OCI-LY1 (cell line): ENCODE results near the gene DENND4B.

Experiments
- H2AFZ ChIP-seq: fragments of 200-600 bp; sonication (generic), shearing (Covaris generic); 2 replicates; pipeline ENCODE4 v1.6.0; 2014; ENCODE audit warnings: antibody characterized with exemption, mild to moderate bottlenecking, low read length
- H3F3A ChIP-seq: fragments of 200-600 bp; sonication (generic), shearing (Covaris generic); 2 replicates; pipeline ENCODE4 v1.6.0; 2014; ENCODE audit warnings: mild to moderate bottlenecking, antibody characterized with exemption, low read length, moderate library complexity; ENCODE audit not compliant: insufficient read depth
- H3K27ac ChIP-seq: fragments of 200-600 bp; sonication (generic); 2 replicates; pipeline ENCODE4 v1.5.1; 2014; ENCODE audit warnings: low read length, mixed run types, mild to moderate bottlenecking, low read depth; ENCODE audit not compliant: poor library complexity, severe bottlenecking
- H3K27me3 ChIP-seq: fragments of 200-600 bp; sonication (generic); 2 replicates; pipeline ENCODE4 v1.6.0; 2014; ENCODE audit warnings: antibody characterized with exemption, mild to moderate bottlenecking, low read length, moderate library complexity; ENCODE audit not compliant: insufficient read depth
- H3K36me3 ChIP-seq: fragments of 200-600 bp; sonication (generic); 2 replicates; pipeline ENCODE4 v1.6.1; 2014; ENCODE audit warnings: mild to moderate bottlenecking, antibody characterized with exemption, low read length, moderate library complexity, mixed read lengths; ENCODE audit not compliant: insufficient read depth
- H3K4me1 ChIP-seq: fragments of 200-600 bp; sonication (generic); 2 replicates; pipeline ENCODE4 v1.5.1; 2014; ENCODE audit warnings: mild to moderate bottlenecking, low read length, moderate library complexity; ENCODE audit not compliant: insufficient read depth, severe bottlenecking
- H3K4me2 ChIP-seq: fragments of 200-600 bp; sonication (generic), shearing (Covaris generic); 2 replicates; pipeline ENCODE4 v1.6.1; 2014; ENCODE audit warnings: low read length
- H3K4me3 ChIP-seq: fragments of 200-600 bp; sonication (generic); 2 replicates; pipeline ENCODE4 v1.5.1; 2014; ENCODE audit warnings: low read length, low read depth, mild to moderate bottlenecking, mixed read lengths; ENCODE audit not compliant: poor library complexity, severe bottlenecking
- H3K79me2 ChIP-seq: fragments of 200-600 bp; shearing (Covaris generic); 2 replicates; pipeline ENCODE4 v1.6.1; 2016; ENCODE audit warnings: mixed run types, low read length, mixed read lengths; ENCODE audit not compliant: insufficient read depth
- H3K9ac ChIP-seq: fragments of 200-600 bp; sonication (generic), shearing (Covaris generic); 2 replicates; pipeline ENCODE4 v1.6.1; 2014; ENCODE audit warnings: mild to moderate bottlenecking, low read length, mixed read lengths
- H3K9me2 ChIP-seq: fragments of 200-600 bp; sonication (generic), shearing (Covaris generic); 2 replicates; pipeline ENCODE4 v1.6.1; 2014; ENCODE audit warnings: low read depth, mild to moderate bottlenecking, low read length, mixed read lengths
- H3K9me3 ChIP-seq: fragments of 200-600 bp; shearing (Covaris generic); 2 replicates; pipeline ENCODE4 v1.6.1; 2014; ENCODE audit warnings: low read length, mixed read lengths
- H4K20me1 ChIP-seq: fragments of 200-600 bp; sonication (generic), shearing (Covaris generic); 2 replicates; pipeline ENCODE4 v1.6.0; 2016; ENCODE audit warnings: mild to moderate bottlenecking, low read length; ENCODE audit not compliant: insufficient read depth
- EZH2 ChIP-seq: fragments of 200-600 bp; sonication (generic), shearing (Covaris generic); IDR thresholded peaks from 2 replicates; pipeline ENCODE4 v1.8.0; 2017; ENCODE audit warnings: borderline replicate concordance, mixed run types, mild to moderate bottlenecking, antibody characterized with exemption, low read length, moderate library complexity, mixed read lengths
- TF ChIP-seq, protein P1 (sequence below): fragments of 200-600 bp; sonication (generic), shearing (Covaris generic); IDR thresholded peaks from 2 replicates; pipeline ENCODE4 v1.5.1; 2017; ENCODE audit warnings: mild to moderate bottlenecking, antibody characterized with exemption, low read length, moderate library complexity, mixed read lengths

The DENND4B gene

DNA sequence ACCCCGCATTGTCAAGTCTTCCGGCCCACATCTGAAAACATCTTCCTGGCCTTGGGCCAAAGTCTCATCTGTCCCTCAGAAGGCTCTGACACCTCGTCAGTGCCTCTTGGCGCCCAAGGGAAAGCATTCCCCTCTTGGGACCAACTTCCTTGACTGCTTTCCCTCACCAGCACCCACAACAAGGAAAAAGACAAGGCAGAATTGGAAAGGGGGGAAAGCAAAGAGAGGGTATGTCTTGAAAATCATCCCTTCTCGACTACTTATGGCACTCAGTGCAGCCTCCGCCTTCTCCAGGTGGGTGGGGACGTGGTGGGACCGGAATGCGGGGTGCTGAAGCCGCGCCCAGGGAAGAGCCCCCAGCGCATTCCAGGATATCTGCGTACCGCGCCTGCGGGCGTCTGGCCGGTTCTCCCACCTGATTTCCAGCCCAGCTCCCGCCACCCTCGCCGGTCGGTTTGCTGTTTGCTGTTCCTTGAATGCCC, 17.4 kb upstream of the DENND4B start:
- H3K27ac ChIP-seq = peak overlapping the region; percentile 73
- H3K79me2 ChIP-seq = peaks cover 4% of the 10 kb centered on the region; the same call in 1 of the 2 replicates
- H3K4me1 ChIP-seq = peaks cover 55% of the 10 kb centered on the region
- H4K20me1 ChIP-seq = no peaks in the 10 kb centered on the region
- H3F3A ChIP-seq = no peaks in the 10 kb centered on the region
- H3K36me3 ChIP-seq = peaks cover 7% of the 10 kb centered on the region; the same call in 1 of the 2 replicates
- no peaks in the 10 kb centered on the region for H3K9me2 ChIP-seq
- H3K4me2 ChIP-seq = peak overlapping the region; percentile 88
- H3K27me3 ChIP-seq = no peaks in the 10 kb centered on the region
- no peak for TF ChIP-seq EZH2
- TF ChIP-seq, protein P1, sequence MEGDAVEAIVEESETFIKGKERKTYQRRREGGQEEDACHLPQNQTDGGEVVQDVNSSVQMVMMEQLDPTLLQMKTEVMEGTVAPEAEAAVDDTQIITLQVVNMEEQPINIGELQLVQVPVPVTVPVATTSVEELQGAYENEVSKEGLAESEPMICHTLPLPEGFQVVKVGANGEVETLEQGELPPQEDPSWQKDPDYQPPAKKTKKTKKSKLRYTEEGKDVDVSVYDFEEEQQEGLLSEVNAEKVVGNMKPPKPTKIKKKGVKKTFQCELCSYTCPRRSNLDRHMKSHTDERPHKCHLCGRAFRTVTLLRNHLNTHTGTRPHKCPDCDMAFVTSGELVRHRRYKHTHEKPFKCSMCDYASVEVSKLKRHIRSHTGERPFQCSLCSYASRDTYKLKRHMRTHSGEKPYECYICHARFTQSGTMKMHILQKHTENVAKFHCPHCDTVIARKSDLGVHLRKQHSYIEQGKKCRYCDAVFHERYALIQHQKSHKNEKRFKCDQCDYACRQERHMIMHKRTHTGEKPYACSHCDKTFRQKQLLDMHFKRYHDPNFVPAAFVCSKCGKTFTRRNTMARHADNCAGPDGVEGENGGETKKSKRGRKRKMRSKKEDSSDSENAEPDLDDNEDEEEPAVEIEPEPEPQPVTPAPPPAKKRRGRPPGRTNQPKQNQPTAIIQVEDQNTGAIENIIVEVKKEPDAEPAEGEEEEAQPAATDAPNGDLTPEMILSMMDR = no peak
- H3K9ac ChIP-seq = peak overlapping the region; percentile 84
- no peaks in the 10 kb centered on the region for H3K9me3 ChIP-seq
- peak overlapping the region; percentile 72 for H3K4me3 ChIP-seq
- no peak overlapping the region for H2AFZ ChIP-seq

DNA sequence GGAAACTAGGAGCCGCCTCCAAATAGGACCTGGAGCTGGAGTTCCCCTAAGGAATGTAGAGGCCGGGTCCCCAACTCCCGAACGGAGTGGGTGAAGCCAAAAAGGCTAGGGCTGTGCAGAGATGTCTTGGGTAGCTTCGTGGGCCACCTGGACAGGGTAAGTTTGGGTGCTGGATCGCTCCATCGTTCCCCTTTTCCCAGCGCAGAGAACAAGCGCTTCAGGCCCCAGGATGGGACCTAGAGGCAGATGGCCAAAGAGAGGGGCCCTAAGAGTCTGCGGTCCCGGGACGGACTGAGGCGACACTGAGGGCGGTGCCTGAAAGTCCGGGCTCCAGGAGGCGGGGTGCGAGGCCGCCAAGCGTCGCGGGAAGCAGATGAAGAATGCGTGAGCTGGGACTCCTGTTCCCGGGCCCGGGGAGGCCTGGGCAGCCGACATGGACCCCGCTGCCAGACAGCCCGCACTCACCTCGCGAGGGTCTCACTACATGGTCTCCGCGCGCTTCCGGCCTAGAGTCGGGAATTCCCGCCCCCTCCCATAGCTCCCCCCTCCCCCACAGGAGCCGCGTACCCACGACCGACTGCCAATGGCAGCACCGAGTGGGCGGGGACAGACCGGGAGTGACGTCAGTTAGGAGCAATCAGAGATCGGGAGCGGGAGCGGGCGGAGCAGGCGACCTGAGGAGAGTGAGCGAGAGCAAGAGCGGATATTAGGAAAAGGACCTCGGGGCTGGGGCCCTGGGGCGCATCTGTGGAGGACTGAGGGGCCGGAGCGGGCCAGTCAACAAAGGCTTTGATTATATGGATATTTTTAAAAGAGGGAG, 16.7 kb upstream of the DENND4B start, which contains the start of gene SLC39A1:
Gene SLC39A1 (minus strand): TSS at position 508 of the 820 bp plus-strand sequence. CDS start 822 bp downstream, outside the sequence.
- Histone ChIP-seq H4K20me1 (no peaks in the 10 kb centered on the region), H3K27ac (peak within 1 kb of the TSS; percentile 73), H3K9me3 (no peaks in the 10 kb centered on the region), H3F3A (no peaks in the 10 kb centered on the region), H3K4me2 (peak within 1 kb of the TSS; percentile 88), H3K4me3 (peak within 1 kb of the TSS; percentile 72), H3K36me3 (peaks cover 7% of the 10 kb centered on the region; the same call in 1 of the 2 replicates), H3K27me3 (no peaks in the 10 kb centered on the region), H3K4me1 (peaks cover 51% of the 10 kb centered on the region), H3K9ac (peak within 1 kb of the TSS; percentile 84), H3K9me2 (no peaks in the 10 kb centered on the region), H3K79me2 (peaks cover 4% of the 10 kb centered on the region; the same call in 1 of the 2 replicates), H2AFZ (no peak within 1 kb of the TSS)
- no peak for TF ChIP-seq EZH2
- TF ChIP-seq, protein P1 = no peak

DNA sequence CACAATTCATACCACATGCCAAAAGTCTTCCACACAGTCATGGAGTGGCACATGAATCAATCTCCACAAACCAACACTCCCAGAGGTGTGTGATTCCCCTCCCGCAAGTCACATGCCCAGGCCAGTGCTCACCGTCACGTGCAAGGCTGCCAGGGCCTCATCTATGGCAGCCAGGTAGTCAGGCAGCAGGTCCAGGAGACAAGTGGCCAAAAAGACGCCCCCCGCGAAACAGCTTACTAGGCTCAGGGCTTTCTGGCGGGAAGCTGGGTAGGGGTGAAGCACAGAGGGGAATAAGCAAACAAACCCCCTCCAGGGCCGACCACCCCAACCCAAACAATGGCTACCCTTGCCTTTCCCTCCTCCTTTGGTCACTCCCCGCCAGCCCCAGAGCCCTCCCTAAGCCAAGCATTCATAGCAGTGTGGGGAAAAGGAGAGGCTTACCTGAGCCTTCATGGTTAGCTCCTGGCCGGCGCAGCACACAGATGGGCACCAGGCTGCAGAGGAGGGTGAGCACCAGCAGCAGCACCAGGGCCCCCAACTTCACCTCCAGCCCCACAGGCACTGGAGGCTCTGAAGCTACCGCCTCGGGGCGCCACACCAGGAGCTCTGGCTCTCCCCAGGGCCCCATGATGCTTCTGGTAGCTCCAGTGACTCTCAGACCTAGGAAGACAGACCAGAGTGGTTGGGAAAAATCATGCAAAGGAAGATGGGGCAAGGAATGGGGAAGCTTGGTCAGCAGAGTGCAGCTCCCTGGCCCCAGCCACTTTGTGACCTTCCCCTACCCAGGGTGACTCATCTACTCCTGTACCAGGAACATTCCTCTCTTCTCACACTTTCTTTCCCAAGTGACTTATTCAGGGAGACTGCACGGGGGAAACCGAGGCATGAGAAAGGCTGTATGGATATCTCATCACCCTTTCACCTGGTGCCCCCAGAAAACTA, 15.8 kb upstream of the DENND4B start:
- peak overlapping the region; percentile 72 for H3K4me3 ChIP-seq
- no peaks in the 10 kb centered on the region for H4K20me1 ChIP-seq
- peaks cover 49% of the 10 kb centered on the region for H3K4me1 ChIP-seq
- no peaks in the 10 kb centered on the region for H3K27me3 ChIP-seq
- H2AFZ ChIP-seq = no peak overlapping the region
- H3K9ac ChIP-seq = peak overlapping the region; percentile 84
- H3F3A ChIP-seq = no peaks in the 10 kb centered on the region
- H3K4me2 ChIP-seq = peak overlapping the region; percentile 88
- no peaks in the 10 kb centered on the region for H3K9me3 ChIP-seq
- H3K27ac ChIP-seq = peak overlapping the region; percentile 73
- H3K36me3 ChIP-seq = peaks cover 7% of the 10 kb centered on the region; the same call in 1 of the 2 replicates
- peaks cover 10% of the 10 kb centered on the region for H3K79me2 ChIP-seq
- TF ChIP-seq, protein P1 = peak; percentile 18; the same call in 1 of the 2 replicates
- TF ChIP-seq EZH2 = no peak
- no peaks in the 10 kb centered on the region for H3K9me2 ChIP-seq
